Right lobe of liver (tissue), 4 donors: ENCODE measurements around the gene CNTNAP5.

Source experiments
- CTCF ChIP-seq, 4 donors: fragments of 200-600 bp in 3 of 4; fragments of 450-650 bp in 1 of 4; IDR thresholded peaks; one replicate each; pipeline versions ENCODE4 v1.5.1 to v1.8.0; 2016 to 2022; ENCODE audit warnings: antibody characterized with exemption in 4 of 4, mild to moderate bottlenecking in 2 of 4
- POLR2A ChIP-seq: fragments of 450-650 bp; IDR thresholded peaks from one replicate; pipeline ENCODE4 v1.6.1; 2017; ENCODE audit warnings: antibody characterized with exemption, mild to moderate bottlenecking
- donor health status: DM: no; HTN: no; CAD: no.
- donor health status: DM: no; HTN: no; CAD: no.
- donor health status: DM: no; HTN: yes; CAD: no.

- TF ChIP-seq CTCF (IDR thresholded peaks at IDR 0.05) = no peak
- TF ChIP-seq POLR2A = no peak
Observed at GRCh38 chr2:124162256-124162655, 137.2 kb downstream of the CNTNAP5 start.
